ENCODE data around the gene MAP3K14. TPM values are rescaled to one million over a fixed set of nuclear protein-coding genes. Genes with fewer than 3 reads are reported as not detected.

The MAP3K14 gene
- total and polyA plus RNA-seq, 4 donors = 1.2 to 7.8 (median 4.2) TPM

GRCh38 chr17:45294506-45294905 lies 22.3 kb downstream of the MAP3K14 start:
- Histone ChIP-seq H3K9me3 (ENCODE audit: control insufficient read depth in 4 of 4, low read length in 3 of 4) (no peaks in the 10 kb centered on the region), H3K27me3 (ENCODE audit: control insufficient read depth in 4 of 4, insufficient read depth in 4 of 4, low read length in 3 of 4) (no peaks in the 10 kb centered on the region), H3K9ac (ENCODE audit: low read depth in 1 of 2, low read length in 2 of 2) (no peak overlapping the region), H3K27ac (ENCODE audit: low read depth in 1 of 2, low read length in 2 of 2) (peak overlapping the region; percentile 52 to 77), H3K4me3 (ENCODE audit: low read depth in 1 of 3, low read length in 3 of 3) (no peak overlapping the region), H3K36me3 (ENCODE audit: control insufficient read depth in 4 of 4, insufficient read depth in 3 of 4, low read depth in 1 of 4, low read length in 3 of 4) (no peaks in the 10 kb centered on the region), H3K4me1 (ENCODE audit: control insufficient read depth in 4 of 4, insufficient read depth in 4 of 4, low read length in 3 of 4) (peaks cover 22 to 82% (median 67%) of the 10 kb centered on the region in 4 donors)
- TF ChIP-seq EGR1 (IDR thresholded peaks at IDR 0.05; ENCODE audit: low read depth in 2 of 2) = no peak
- TF ChIP-seq ZBTB33 (IDR thresholded peaks at IDR 0.05) = no peak
- peak; percentile 57 for TF ChIP-seq SP1 (IDR thresholded peaks at IDR 0.05)
- TF ChIP-seq HNF4G (IDR thresholded peaks at IDR 0.05) = no peak
- TF ChIP-seq HNF4A (conservative IDR thresholded peaks at IDR 0.05) = peak; percentile 78 to 86
- no peak for TF ChIP-seq REST (IDR thresholded peaks at IDR 0.05)
- TF ChIP-seq FOXA1 (IDR thresholded peaks at IDR 0.05) = peak; percentile 58
- TF ChIP-seq YY1 (IDR thresholded peaks at IDR 0.05) = peak; percentile 96
- TF ChIP-seq MAX (IDR thresholded peaks at IDR 0.05) = peak; percentile 85
- peak in 1 of 2 donors; percentile 41 for TF ChIP-seq RAD21 (IDR thresholded peaks at IDR 0.05)
- TF ChIP-seq NR2F2 (IDR thresholded peaks at IDR 0.05) = peak; percentile 91
- no peak for TF ChIP-seq CTCF (IDR thresholded peaks at IDR 0.05; ENCODE audit: low read depth, low read length, missing input control)
- TF ChIP-seq ATF3 (IDR thresholded peaks at IDR 0.05) = no peak
- no peak for TF ChIP-seq TAF1 (conservative IDR thresholded peaks at IDR 0.05)
- TF ChIP-seq GABPA (IDR thresholded peaks at IDR 0.05 in 1 of 2, conservative IDR thresholded peaks at IDR 0.05 in 1 of 2) = peak in 1 of 2 donors; percentile 5
- peak; percentile 40 for TF ChIP-seq FOXA2 (IDR thresholded peaks at IDR 0.05)
- TF ChIP-seq RXRA (IDR thresholded peaks at IDR 0.05) = peak; percentile 49 to 80
- TF ChIP-seq JUND (IDR thresholded peaks at IDR 0.05) = peak; percentile 35 to 65
- DNase-seq (ENCODE audit: low spot score) = no peak
- WGBS = 22% methylated on average over 3 of the region's 3 CpGs

Data from liver (tissue), 9 donors.